ENCODE results near the gene KRTAP10-4.
"Not testable (repeated sequence)": the region's sequence is repeated elsewhere in the genome, so short reads cannot be mapped to it uniquely, and the experiment has no call there.

Gene KRTAP10-4

GRCh38 chr21:44534688-44535087 is 38.8 kb upstream of the KRTAP10-4 start:
- no peak for DNase-seq (ENCODE audit: low spot score)

- DNase-seq (ENCODE audit: low spot score), result no peak
Observed at GRCh38 chr21:44535963-44536362, 37.6 kb upstream of the KRTAP10-4 start.

- no peak for DNase-seq (ENCODE audit: low spot score)
Observed at GRCh38 chr21:44537930-44538911, 35.3 kb upstream of the KRTAP10-4 start.

- DNase-seq (ENCODE audit: low spot score), result no peak
Observed at GRCh38 chr21:44539046-44539445, 34.5 kb upstream of the KRTAP10-4 start.

GRCh38 chr21:44539991-44540666 is 33.4 kb upstream of the KRTAP10-4 start, which contains the start of gene KRTAP10-1:
Gene KRTAP10-1 (minus strand): TSS chr21:44540195. CDS start chr21:44540150, 45 bp downstream.
- DNase-seq (ENCODE audit: low spot score), result no peak

GRCh38 chr21:44540741-44541288 is 32.7 kb upstream of the KRTAP10-4 start:
- no peak for DNase-seq (ENCODE audit: low spot score)

- no peak for DNase-seq (ENCODE audit: low spot score)
Observed at GRCh38 chr21:44542716-44543115, 30.8 kb upstream of the KRTAP10-4 start.

GRCh38 chr21:44544566-44544965 is 29.0 kb upstream of the KRTAP10-4 start:
- DNase-seq (ENCODE audit: low spot score), result no peak

- DNase-seq (ENCODE audit: low spot score), result no peak
Observed at GRCh38 chr21:44547656-44548331, 25.7 kb upstream of the KRTAP10-4 start.

- no peak for DNase-seq (ENCODE audit: low spot score)
Observed at GRCh38 chr21:44548381-44548780, 25.1 kb upstream of the KRTAP10-4 start.

- no peak for DNase-seq (ENCODE audit: low spot score)
Observed at GRCh38 chr21:44548922-44549321, 24.6 kb upstream of the KRTAP10-4 start.

GRCh38 chr21:44549525-44550211 is 23.9 kb upstream of the KRTAP10-4 start:
- no peak for DNase-seq (ENCODE audit: low spot score)

- DNase-seq (ENCODE audit: low spot score), result not testable (repeated sequence)
Observed at GRCh38 chr21:44550285-44550684, 23.2 kb upstream of the KRTAP10-4 start.

- DNase-seq (ENCODE audit: low spot score), result no peak
Observed at GRCh38 chr21:44550807-44551206, 22.7 kb upstream of the KRTAP10-4 start.

GRCh38 chr21:44551340-44551961 is 22.1 kb upstream of the KRTAP10-4 start, which contains the start of gene KRTAP10-2:
Gene KRTAP10-2 (minus strand): TSS chr21:44551505. CDS start chr21:44551458, 47 bp downstream.
- DNase-seq (ENCODE audit: low spot score), result no peak

- no peak for DNase-seq (ENCODE audit: low spot score)
Observed at GRCh38 chr21:44552136-44552535, 21.4 kb upstream of the KRTAP10-4 start.

GRCh38 chr21:44552681-44553080 is 20.8 kb upstream of the KRTAP10-4 start:
- no peak for DNase-seq (ENCODE audit: low spot score)

- DNase-seq (ENCODE audit: low spot score), result no peak
Observed at GRCh38 chr21:44555200-44555875, 18.2 kb upstream of the KRTAP10-4 start.

GRCh38 chr21:44556879-44557278 is 16.6 kb upstream of the KRTAP10-4 start:
- no peak for DNase-seq (ENCODE audit: low spot score)
